ENCODE results near the gene FAM83G.
A peak's percentile ranks its signal among the peaks of the same experiment; 100 is the strongest.
"Not testable (repeated sequence)": the region's sequence is repeated elsewhere in the genome, so short reads cannot be mapped to it uniquely, and the experiment has no call there.

The FAM83G gene

DNA sequence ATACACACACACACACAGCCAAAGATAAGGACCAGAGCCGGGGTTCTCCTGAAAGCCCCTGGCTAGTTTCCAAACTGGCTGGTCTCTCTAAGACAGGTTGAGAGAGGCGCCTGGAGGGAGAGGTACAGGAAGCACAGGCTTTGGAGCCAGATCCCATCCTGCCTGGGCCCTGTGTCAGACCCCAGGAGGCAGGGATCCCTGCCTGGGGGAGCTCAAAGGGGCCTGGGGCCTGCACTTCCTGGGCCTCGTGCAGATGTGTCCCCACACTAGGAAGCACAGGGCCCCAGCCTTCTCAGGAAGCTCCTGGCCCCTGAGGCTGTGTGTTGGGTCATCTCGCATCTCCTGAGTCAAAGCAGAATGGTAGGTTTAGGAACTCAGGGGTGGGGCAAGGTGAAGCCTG is 36.6 kb downstream of the FAM83G start:
- no peak for DNase-seq

DNA sequence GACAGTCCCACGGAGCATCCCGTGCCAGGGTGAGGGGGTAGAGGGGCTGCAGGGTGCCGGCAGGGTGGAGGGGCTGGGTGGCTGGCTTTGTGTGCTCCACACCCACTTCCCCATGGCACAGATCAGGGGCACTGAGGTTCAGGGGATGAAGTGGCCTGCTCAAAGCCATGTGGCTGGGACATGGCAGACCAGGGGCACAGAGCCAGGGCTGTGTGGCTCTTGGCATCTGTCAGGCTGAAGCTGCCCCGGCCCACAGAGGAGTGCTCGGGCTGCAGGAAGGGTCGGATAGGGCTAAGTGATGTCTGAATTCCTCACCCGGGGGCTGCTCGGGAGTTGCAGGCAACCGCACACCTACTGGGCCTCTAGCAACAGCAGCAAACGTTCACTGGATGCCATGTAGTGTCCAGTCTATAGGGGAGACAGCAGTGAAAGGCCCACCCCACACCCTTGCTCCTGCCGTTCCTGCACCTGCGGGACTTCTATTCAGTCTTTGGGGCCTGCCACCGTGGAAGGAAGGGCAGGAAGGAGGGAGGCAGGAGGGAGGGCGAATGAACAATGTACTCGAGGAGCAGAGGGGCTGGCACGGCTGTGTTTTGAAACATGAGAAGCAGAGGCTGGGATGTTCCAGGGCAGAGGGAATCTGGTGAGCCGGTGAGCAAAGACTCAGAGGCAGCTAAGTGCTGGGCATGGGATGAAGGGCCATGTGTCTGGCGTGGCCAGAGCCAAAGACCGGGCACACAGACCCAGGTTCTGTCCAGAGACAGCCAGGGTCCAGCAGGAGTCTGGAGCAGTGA is 37.5 kb downstream of the FAM83G start:
- DNase-seq, result no peak

DNA sequence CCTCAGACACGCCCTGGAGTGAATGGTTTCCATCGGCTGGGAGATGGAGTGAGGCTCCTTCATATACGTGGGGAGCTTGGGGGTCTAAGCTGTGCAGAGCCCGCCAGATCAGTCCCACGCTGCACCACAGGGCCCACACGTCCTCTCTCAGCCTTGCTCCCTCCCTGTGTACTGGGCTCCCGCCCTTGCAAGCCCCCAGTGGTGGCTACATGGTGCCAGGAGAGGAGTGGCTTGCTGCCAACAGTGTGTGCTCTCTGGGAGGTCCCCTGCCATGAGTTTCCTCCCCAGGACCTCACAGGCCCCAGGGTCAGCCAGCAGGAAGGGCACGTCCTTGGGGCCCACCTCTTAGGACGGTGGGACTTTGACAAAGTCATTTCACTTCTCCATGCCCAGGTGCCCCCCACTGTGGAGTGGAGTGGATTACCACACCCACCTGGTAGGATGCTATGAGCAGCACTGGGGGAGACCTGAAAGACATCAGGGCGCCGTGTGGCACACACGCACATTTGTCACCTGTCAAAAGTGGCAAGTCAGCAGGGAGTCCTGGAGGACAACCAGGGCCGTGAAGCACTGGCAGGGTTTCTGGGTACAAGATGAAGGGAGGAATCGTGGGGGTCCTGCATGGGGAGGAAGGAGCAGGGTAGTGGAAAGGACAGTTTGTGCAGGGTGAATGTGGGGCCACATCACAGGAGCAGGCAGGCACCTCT is 38.9 kb downstream of the FAM83G start:
- DNase-seq, result no peak

DNA sequence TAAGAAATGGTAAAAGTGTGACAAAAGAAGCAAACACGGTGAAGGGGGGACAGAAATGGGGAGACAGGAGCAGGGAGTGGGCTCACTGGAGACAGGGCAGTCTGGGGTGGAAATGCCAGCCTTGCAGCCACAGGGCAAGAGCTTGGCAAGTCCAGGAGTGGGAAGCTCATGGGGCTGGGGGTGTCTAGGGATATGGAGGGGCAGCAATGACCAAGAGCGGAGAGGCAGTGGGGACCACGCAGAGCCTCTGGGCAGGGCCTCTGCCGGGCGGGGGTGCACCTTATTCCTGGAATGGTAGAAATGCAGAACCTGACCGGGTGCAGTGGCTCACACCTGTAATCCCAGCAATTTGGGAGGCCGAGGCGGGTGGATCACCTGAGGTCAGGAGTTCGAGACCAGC is 40.0 kb downstream of the FAM83G start:
- DNase-seq, result no peak

DNA sequence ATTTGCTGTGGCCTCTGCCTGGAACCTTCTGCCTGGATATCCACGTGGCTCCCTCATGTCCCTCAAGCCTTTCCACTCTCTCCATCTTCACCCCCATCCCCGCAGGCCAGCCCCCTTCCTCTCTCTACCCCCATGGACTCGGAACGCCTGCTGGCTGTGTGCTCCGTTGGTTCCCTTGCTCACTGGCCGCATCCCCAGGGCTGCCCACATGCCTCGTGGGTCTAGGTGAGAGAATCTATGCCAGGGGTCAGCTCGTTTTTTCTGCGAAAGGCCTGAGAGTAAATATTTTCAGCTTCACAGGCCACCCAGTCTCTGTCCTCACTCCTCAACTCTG is 40.6 kb downstream of the FAM83G start:
- no peak for DNase-seq

DNA sequence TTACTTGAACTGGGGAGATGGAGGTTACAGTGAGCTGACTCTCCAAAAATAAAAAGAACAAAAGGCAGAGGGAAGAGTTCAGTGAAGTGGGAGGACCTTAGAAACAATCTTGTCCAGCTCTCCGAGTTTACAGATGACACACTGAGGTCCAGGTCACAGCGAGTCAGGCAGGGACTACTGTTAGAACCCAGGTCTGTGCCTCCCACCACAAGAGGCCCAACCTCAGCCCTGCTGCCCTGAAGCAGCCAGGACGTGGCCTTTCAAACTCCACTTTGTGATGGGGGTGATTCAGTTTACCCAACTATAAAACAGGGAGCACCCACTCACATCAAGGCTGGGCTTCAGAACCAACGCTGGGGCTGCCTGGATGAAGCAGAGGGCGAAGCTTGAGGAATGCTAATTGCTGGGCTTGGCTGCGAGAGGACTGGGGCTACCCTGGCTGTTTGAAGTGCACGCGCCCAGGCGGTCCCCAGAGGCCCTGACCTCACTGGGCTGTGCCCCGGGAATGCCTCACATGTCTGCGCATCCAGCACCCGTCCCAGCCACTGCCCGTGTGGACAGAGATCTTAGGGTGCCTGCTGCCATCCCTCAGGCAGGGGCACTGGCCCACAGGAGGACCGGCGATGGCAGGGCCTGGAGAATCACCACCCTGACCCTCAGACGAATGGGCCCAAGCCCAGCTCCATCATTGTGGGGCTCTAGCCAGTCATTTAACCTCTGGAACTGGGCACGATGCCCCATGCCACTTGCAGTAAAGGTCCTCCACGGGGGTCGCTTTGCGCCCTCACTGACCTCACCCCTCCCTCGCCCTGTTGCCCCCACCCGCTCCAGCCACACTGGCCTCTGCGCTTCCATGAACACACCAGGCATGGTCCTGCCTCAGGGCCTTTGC is 41.2 kb downstream of the FAM83G start:
- no peak for DNase-seq

DNA sequence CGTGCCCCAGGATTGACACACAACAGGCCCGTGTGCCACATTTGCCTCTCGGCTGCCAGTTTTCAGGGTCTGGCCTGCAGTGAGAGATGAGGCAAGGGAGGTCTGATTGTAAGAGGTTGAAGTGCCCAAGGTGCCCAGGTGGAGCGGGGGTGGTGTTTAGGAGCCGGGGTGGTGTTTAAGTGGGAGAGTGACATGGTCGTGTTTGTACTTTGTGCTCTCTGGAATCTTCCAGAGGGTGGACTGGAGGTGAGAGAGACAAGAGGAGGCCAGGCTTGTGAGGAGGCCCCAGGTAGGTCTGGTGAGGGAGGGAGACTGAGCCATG is 42.1 kb downstream of the FAM83G start:
- DNase-seq, result no peak

DNA sequence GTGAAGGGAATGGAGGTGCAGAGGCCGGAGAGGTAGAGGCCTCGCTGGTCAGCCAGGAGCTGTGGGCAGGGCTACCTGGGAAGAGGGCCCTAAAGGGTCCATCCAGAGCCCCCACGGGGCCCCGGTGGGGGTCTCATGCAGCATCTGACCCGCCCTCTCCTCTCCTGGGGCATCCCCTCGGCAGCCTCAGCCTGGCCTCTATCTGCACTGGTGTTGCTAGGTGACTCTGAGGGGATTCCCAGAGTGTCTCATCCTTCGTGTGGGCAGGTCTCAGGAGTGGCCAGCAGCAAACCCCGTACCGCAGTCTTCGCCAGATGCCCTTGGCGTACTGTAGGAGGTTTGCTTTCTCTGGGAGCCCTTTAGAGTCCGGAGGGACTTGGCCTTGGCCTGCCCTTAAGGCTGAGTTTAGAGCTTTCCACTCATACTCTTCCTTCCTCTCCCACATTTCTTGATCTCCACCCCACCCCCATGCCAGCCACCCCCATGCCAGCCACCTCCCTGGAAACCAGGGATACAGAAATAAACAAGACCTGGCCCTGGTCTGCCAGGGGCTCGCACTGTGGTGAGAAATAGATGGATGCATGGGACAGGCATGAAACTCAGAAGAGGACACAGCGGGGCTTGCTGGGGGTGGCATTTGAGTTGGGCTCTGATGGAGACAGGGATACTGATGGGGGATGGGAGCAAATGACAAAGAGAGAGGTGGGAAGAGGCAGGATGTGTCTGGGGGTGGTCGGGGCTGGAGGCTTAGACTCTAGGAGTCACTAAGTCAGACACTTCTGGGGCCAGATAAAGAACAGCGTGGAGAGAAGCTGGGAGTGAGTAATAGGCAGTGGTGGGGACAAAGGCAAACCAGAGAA is 42.7 kb downstream of the FAM83G start:
- peak in 1 of 4 experiments; percentile 10 for DNase-seq

DNA sequence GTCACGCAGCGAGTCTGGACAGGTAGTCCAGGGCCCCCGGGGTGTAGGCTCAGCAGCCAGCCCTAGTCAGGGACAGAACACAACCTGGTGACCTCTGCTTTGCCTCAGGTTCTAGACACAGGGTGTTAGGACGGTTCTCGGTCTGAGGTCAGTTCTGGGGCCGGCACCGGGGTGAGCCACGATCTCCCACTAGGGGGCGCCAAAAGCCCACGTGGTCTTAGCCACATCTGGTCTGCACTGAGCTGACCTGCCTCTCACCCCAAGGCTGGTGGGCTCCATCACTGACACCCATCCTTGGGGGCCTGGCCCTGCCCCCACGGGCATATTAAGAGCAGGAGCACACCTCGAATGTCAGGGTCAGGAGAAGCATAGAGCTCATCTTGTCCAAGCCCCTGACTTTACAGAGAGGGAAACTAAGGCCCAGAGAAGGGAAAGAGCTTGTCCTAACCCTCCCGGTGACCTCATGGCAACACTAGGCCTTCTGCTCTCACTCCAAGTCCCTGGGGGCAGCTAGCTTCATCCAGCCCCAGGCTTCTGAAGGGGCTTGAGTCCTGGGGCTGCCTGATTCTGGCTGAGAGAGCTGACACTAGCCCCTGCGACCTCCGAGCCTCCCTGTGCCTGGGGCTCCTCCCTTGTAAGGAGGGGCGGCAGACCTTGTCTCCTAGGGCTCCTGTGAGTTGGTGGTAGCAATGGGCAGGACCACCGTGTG is 43.6 kb downstream of the FAM83G start:
- peak; percentile 80 to 93 (median 92) for DNase-seq

DNA sequence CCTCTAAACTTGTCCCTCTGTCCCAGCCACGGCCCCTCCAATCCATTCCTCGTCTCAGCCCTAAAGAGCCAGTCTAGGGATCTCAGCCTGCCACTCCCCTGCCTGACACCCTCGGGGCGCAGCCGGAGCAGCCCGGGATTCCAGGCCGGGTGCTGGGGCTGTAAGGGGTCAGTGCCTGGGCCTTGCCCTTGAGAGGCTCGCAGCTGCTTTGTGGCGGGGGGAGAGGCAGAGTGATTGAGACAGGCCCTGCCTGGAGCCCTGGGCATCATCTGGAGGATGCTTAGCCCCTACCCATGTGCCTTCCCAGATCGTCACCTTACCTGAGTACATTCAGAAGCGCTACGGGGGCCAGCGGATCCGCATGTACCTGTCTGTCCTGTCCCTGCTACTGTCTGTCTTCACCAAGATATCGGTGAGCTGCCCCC is 44.3 kb downstream of the FAM83G start:
- DNase-seq, result no peak

DNA sequence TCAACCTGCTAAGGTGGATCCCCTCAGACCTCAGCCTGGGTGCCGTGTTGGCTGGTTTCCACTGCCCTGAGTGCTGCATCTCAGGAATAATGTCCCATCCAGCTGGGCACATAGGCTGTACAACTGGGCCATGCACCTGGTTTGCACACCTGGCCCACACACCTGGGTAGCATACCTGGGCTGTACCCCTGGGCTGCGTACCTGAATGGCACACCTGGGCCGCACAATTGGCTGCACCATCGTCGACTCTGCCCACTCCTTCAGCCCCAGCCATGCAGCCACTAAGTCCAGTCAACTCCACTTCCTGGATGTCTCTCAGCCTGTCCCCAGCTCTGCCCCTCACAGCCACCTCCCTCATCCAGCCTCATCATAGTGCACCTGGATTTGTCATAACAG is 44.7 kb downstream of the FAM83G start:
- DNase-seq, result no peak

DNA sequence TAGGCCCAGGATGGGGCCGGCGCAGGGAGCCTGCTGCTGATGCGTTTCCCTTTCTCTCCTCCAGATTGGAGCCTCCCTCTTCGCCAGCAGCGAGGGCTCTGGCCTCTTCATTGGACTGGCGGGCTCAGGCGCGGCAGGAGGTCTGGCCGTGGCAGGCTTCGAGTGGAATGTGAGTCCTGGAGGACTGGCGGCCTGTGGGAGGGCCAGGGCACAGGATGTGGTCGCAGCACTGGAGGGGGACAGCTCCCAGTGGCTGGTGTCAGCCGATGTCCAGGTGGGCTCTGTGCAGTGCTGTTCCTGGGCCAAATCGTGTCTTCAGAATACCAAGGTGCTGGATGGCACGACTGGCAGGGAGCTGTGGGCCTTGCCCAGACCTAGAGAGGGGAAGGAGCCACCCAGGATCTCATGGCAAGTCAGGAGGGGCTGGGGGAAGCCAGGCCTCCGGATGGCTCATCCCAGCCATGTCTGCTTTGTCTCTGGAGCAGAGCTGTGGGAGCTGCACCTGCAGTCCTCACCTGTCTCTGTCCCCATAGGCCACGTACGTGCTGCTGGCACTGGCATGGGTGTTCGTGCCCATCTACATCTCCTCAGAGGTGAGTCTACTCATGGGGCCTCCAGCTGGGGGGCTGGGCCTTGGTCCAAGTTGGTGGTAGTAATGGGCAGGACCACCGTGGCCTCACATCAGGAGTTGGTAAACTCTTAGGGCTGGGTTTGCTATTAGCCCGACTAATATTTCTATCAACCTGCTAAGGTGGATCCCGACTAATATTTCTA is 45.3 kb downstream of the FAM83G start:
- DNase-seq, result no peak

DNA sequence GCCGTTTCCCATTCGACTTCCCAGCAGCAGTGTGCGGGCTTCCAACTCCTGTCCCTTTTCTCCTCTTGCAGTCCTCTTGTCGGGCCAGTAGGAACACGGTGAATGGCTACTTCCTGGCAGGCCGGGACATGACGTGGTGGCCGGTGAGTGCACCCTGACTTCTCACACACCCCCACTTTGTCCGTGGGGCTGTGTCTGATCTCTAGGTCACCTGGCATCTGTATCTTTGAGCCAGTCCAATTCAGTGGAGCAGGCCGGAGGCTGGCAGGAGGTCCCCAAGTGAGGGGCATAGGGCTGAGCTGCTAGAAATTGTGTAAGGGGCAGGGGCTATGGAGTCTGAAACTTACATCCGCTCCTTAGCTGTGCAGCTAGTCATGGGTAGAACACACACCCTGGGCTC is 46.0 kb downstream of the FAM83G start:
- DNase-seq, result no peak

DNA sequence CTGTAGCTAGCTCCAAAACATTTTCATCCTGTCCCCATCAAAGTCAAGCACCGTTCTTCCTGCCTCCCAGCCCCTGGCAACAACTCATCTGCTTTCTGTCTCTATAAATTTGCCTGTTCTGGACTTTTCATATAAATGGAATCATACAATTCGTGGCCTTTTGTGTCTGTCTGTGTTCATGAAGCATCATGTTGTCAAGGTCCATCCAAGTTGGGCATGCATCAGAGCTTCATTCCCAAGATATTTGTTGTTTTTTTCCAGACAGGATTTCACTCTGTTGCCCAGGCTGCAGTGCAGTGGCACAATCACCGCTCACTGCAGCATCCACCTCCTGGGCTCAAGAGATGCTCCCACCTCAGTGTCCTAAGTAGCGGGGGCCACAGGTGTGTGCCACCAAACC is 46.7 kb downstream of the FAM83G start:
- no peak for DNase-seq

DNA sequence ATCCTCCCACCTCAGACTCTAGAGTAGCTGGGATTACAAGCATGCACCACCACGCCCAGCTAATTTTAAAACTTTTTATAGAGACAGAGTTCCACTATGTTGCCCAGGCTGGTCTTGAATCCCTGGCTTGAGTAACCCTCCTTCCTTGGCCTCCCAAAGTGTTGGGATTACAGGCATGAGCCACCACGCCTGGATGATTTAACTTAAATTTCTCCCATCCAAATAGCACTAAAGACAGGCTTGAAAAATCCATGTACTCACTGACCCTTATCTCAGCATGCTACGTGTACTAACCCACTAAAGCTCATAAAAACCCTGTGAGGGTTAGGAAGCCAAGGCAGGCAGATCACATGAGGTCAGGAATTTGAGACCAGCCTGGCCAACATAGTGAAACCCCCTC is 48.0 kb downstream of the FAM83G start:
- DNase-seq, result no peak

DNA sequence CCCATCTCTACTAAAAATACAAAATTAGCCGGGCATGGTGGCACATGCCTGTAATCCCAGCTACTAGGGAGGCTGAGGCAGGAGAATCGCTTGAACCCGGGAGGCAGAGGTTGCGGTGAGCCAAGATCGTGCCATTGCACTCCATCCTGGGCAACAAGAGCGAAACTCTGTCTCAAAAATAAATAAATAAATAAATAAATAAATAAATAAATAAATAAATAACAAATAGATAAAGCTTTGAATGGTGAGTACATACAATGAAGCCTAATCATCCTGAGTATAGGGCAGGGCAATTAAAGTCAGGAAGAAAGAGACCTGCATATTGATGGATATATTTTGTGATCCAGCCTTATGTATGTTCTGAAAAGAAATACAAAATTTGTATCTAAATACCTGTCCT is 48.5 kb downstream of the FAM83G start:
- not testable (repeated sequence) for DNase-seq

DNA sequence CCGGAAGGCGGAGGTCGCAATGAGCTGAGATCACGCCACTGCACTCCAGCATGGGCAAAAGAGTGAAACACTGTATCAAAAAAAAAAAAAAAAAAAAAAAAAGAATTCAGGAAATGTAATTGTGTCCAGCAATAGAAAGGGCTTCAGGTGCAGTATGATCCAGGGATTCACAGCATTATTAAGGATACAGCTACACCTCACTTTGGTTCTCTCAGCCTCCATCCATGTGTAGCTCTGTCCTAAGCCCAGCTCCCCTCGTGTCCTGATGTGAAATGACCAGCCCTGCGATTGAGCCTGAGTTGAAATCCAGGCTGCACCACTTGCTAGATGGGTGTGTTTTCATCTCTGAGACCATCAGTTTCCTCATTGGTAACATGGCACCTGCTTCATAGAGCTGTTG is 49.6 kb downstream of the FAM83G start:
- DNase-seq, result no peak

DNA sequence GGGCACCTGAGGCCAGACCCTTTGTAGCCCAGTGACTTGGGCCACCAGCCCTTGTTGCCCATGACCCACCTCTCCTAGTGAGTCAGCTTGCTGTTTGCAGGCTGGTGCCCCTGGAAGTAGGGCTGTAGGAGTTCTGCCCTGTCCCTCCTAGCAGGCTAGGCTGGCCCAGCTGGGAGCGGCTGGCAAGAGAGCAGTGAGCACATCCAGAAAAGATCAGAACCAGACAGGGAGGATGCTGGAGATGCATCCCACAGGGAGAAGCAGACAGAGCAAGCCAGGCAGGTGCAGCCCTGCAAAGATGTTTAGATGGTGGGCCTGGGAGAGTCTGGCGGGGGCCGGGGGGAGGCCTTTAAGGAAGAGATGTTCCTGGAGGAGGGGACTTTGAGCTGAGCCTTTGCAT is 50.2 kb downstream of the FAM83G start:
- DNase-seq, result no peak

DNA sequence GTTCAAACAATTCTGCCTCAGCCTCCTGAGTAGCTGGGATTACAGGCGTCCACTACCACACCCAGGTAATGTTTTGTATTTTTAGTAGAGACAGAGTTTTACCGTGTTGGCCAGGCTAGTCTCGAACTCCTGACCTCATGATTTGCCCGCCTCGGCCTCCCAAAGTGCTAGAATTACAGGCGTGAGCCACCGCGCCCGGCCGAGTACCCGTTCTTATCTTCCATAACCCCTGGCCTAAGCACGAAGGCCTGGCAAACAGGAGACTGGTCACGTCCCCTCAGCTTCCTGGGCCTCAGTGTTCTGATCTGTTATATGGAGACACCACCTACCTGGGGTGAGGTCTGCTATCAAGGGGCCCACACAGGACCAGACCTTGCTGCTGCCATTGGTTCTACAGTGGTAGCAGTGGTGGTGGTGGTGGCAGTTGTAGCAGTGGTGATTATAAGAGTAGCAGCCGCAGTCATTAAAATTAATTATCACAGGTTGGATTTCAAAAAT is 51.3 kb downstream of the FAM83G start:
- DNase-seq, result no peak

DNA sequence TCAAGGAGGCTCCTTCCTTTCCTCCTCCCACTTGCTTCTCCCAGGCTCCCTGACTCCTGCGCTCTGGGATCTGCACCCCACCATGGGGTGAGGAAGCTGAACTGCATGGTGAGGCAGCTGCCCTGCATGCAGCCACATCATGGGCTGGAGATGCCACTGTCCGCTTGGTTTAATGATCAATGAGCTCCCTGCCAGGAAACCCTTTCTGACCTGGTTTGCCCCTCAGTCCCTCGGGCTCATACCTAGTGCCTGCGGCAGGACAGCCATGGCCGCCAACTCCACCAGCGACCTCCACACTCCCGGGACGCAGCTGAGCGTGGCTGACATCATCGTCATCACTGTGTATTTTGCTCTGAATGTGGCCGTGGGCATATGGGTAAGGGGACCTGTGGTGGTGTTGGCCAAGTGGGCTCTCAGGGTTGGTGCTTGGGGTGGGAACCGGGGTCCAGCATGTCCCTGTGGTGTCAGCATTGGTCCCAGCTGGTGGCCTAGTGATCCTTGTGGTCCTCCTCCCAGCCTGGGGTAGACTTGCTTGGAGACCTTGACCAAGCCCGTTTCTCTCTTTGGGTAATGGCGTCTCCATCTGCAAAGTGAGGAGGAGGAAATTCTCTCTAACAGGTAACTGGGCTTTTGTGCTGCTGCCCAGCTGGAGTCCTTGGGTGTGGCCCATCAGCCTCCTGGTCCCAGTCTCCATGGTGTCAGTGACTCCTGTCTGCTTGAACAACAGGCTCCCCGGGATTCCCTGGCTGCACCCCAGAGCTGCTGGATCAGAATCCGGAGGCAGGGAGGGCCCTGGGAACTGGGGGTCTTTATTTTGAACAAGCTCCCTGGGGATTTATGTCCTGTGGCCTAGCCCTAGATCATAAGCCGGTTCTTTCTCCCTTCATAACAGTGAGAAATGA is 52.4 kb downstream of the FAM83G start, which contains the start of gene SLC5A10:
Gene SLC5A10 (plus strand): TSS at position 225 of the 902 bp plus-strand sequence. CDS start 41 bp downstream, at position 266.
- no peak for DNase-seq
